ENCODE data around the gene RGS3.
"Not testable (repeated sequence)": the region's sequence is repeated elsewhere in the genome, so short reads cannot be mapped to it uniquely, and the experiment has no call there.

Gene RGS3

DNA sequence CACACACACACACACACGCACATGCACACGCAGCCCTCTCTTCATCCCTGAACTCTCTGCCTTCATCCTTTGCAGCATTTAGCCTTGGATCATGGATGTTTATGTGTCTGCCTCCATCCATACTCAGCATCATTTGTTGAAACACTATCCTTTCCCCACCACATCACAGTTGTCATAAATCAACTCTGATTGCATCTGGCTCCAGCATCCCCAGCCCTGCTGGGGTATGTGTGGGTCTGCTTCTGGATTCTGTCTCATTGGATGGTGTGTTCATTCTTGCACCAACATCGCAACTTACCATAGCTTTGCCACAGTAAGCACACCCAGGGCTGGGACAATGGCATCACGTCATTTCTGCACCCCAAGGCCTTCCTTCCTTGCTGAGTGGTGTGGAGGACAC is 175.4 kb downstream of the RGS3 start:
- Mint-ChIP-seq H3K27ac (peak overlapping the region; percentile 4 to 16), H3K27me3 (peaks cover 10% of the 10 kb centered on the region), H3K9me3 (no peaks in the 10 kb centered on the region), H3K4me3 (no peak overlapping the region), H3K4me1 (no peaks in the 10 kb centered on the region)
- no peak for ATAC-seq
- DNase-seq: no peak

DNA sequence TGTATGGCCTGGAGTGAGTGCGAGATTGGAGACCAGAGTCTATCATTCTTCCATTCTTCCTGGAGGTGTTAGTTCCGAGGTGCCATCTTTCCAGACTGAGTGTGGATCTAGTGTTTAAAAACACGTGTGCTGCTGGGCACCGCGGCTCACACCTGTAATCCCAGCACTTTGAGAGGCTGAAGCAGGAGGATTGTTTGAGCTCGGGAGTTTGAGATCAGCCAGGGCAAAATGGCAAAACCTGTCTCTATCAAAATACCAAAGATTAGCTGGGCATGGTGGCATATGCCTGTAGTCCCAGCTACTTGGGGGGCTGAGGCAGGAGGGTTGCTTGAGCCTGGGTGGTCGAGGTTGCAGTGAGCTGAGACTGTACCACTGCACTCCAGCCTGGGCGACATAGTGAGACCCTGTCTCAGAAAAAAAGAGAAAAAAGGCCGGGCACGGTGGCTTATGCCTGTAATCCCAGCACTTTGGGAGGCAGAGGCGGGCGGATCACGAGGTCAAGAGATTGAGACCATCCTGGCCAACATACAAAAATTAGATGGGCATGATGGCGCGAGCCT is 176.0 kb downstream of the RGS3 start:
- H3K27ac Mint-ChIP-seq, H3K4me1 Mint-ChIP-seq, ATAC-seq, H3K9me3 Mint-ChIP-seq, H3K4me3 Mint-ChIP-seq, DNase-seq: not testable (repeated sequence)
- H3K27me3 Mint-ChIP-seq: peaks cover 12% of the 10 kb centered on the region

DNA sequence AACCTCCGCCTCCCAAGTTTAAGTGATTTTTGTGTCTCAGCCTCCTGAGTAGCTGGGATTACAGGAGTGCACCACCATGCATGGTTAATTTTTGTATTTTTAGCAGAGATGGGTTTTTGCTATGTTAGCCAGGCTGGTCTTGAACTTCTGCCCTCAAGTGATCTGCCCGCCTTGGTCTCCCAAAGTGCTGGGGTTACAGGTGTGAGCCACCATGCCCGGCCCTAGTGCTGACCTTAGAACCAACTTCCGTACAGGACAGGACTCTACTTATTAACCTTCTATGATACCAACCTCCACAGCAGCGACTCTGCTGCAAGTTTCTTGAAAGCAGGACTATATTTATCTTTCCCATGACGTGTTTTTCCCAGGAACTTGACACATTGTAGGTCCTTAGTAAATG is 176.9 kb downstream of the RGS3 start:
- no peak overlapping the region for H3K27ac Mint-ChIP-seq
- no peaks in the 10 kb centered on the region for H3K4me1 Mint-ChIP-seq
- no peak for DNase-seq
- no peak overlapping the region for H3K4me3 Mint-ChIP-seq
- no peak for ATAC-seq
- H3K9me3 Mint-ChIP-seq: no peaks in the 10 kb centered on the region
- peaks cover 18% of the 10 kb centered on the region for H3K27me3 Mint-ChIP-seq

DNA sequence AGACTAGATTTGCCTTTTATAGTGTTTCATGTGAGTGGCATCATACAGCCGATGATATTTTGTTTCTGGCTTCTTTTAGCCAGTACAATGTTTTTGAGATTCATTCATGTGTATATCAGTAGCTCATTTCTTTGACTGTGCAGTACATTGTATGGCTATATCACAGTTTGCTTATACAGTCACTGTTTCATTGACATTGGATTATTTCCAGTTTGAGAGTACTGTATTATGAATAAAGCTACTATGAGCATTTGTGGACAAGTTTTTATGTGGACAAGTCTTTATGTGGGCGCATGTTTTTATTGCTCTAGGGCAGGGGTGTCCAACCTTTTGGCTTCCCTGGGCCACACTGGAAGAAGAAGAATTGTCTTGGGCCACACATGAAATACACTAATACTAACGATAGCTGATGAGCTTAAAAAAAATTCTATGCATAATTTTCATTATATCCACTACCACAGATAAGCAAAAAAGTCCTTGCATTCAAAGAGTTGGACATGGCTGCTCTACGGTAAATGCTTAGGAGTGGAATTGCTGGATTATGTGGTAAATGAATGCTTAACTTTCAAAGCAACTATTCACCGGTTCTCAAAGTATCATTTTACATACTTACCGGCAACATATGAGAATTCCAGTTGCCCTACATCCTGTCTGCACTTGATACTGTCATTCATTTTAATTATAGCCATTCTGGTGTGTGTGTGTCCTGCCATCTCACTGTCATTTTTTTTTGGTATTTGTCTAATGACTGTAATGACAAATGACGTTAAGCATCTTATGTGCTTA is 177.8 kb downstream of the RGS3 start:
- no peaks in the 10 kb centered on the region for H3K4me1 Mint-ChIP-seq
- no peak for ATAC-seq
- H3K27ac Mint-ChIP-seq: no peak overlapping the region
- H3K4me3 Mint-ChIP-seq: no peak overlapping the region
- H3K27me3 Mint-ChIP-seq: peaks cover 25% of the 10 kb centered on the region
- no peak for DNase-seq
- H3K9me3 Mint-ChIP-seq: no peaks in the 10 kb centered on the region

DNA sequence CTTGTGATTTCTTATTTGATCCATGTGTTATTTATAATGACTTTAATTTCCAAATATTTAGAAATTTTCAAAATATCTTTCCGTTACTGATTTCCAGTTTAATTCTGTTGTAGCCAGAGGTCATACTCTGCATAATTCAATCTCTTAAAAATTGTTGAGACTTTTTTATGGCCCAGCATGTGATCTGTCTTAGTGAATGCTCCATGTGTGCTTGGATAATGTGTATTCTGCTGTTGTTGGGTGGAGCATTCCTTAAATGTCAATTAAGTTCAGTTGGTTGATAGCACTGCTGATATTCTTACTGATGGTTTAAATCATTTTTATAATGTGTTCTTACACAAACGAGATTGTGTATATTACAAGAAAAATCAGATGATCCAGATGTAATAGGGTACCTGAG is 180.8 kb downstream of the RGS3 start:
- no peak for ATAC-seq
- Mint-ChIP-seq H3K4me3 (no peak overlapping the region), H3K27me3 (peaks cover 30% of the 10 kb centered on the region)

DNA sequence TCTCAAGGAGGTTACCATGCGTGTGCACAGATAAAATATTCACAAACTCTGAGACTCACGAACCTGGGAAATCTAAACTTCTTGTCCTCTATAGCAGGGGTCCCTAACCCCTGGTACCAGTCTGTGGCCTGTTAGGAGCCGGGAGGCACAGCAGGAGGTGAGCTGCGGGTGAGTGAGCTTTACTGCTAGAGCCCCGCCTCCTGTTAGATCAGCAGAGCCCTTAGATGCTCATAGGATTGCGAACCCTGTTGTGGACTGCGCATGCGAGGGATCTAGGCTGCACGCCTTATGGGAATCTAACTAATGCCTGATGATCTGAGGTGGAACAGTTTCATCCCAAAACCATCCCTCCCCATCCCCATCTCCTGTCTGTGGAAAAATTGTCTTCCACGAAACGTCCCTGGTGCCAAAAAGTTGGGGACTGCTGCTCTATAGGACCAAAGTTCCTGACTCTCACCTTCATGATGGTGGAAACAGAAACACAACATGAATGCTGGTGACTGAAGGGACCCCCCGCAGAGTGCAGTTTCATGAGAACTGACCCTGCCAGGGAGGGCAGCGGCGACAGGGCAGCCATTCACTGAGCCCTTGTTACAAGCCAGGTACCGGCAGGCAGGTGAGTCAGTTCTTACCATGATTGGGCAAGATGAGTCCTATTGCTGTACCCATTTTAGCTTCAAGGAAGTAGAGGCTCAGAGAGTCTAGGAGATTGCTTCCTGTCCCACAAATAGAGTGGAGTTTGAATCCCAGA is 181.9 kb downstream of the RGS3 start:
- Mint-ChIP-seq H3K4me3 (no peak overlapping the region), H3K9me3 (no peaks in the 10 kb centered on the region), H3K27ac (no peak overlapping the region), H3K27me3 (peaks cover 30% of the 10 kb centered on the region), H3K4me1 (no peaks in the 10 kb centered on the region)
- DNase-seq (no peak), ATAC-seq (no peak)

More for the DNA sequence above, 180.8 kb downstream of the RGS3 start:
- Mint-ChIP-seq H3K4me1 (no peaks in the 10 kb centered on the region), H3K27ac (peak overlapping the region in 1 of 2 donors; percentile 11), H3K9me3 (no peaks in the 10 kb centered on the region)
- no peak for DNase-seq

DNA sequence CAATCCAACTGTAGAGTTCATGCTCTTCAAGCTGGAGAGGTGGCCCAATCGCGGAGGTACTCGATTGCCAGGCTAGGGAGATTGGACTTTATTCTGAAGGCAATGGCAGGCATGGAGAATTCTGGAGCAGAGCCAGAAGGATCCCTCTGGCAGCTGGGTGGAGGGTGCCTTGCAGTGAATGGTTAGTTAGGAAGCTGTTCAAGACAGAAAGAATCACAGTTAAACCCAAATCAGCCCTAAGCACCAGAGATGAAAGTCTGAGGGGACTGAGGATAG is 182.4 kb downstream of the RGS3 start:
- DNase-seq (no peak), ATAC-seq (no peak)
- no peak overlapping the region for H3K27ac Mint-ChIP-seq
- no peaks in the 10 kb centered on the region for H3K9me3 Mint-ChIP-seq
- H3K4me3 Mint-ChIP-seq: no peak overlapping the region
- H3K27me3 Mint-ChIP-seq: peaks cover 30% of the 10 kb centered on the region
- H3K4me1 Mint-ChIP-seq: no peaks in the 10 kb centered on the region

DNA sequence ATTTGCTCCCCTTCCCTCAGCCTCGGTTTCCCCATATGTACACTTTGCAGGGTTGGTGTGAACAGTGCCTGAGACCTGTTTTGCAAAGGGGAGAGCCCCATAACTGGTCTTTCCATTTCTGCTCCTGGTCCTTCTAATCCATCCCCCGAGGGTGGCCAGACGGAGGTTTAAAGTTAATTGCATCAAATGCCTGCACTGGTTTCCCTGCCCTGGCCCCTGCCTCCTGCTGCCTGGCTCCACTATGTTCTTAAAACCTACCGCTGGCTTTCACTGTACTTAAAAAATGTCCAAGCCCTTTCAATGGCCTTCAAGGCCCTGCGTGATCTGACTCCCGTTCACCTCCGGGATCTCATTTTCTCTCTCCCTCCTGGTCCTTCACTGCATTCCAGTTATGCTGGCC is 183.0 kb downstream of the RGS3 start:
- Mint-ChIP-seq H3K27me3 (peaks cover 30% of the 10 kb centered on the region), H3K27ac (peak overlapping the region in 1 of 2 donors; percentile 15), H3K9me3 (no peaks in the 10 kb centered on the region), H3K4me3 (no peak overlapping the region), H3K4me1 (peaks cover under 1% of the 10 kb centered on the region)
- no peak for ATAC-seq
- DNase-seq: no peak

Measured in stimulated activated naive CD8-positive, alpha-beta T cell treated with anti-CD3 and anti-CD28 coated beads, Interleukin-15, amount 100 ng/mL, for 72 hours (primary cell).